AG04449 (cell line): ENCODE results near the gene PIGW.

Experiments
- CTCF ChIA-PET: fragments of 350-600 bp; formaldehyde crosslinking; extraction: SDS; loops from one replicate; lab custom pipeline; 2021; ENCODE audit warnings: antibody characterized with exemption; lab: Yijun Ruan, JAX
- POLR2A ChIA-PET: fragments of 400-600, 350-600 bp; formaldehyde crosslinking; extraction: SDS; loops from one replicate; lab custom pipeline; 2020; ENCODE audit warnings: antibody characterized with exemption, inconsistent platforms; lab: Yijun Ruan, JAX
- DNase-seq: peaks from one replicate; pipeline ENCODE4 v3.0.0-alpha.2; 2010; ENCODE audit warnings: low read depth, low spot score
- H3K4me3 ChIP-seq: 2 replicates; pipeline ENCODE4 v1.5.1; 2011; ENCODE audit warnings: low read depth, mild to moderate bottlenecking, control low read depth, low read length
- TF ChIP-seq, protein P1 (sequence below): IDR thresholded peaks from one replicate; pipeline ENCODE4 v1.5.1; 2011; ENCODE audit warnings: mild to moderate bottlenecking, moderate library complexity, low read length, control low read depth, inconsistent platforms; ENCODE audit not compliant: insufficient read depth; ENCODE audit errors: missing control alignments

Gene PIGW

DNA sequence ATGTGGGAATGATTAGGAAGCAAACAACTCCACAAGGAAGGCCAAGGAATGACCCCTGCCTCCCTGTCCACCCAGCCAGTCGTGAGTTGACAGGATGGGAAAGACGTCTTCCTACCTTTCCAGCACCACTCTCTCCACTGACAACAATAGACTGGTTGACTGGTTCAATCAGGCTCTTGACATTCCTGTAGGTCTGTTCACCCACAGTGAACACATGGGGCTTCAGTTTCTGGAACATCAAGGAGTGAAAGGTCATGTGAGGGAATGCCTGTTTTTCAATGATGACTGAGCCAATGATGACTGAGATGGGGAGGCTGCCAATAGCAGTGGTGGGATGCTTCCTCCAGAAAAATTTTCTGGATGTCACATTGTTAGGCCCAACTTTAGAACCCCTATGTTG lies 9.7 kb upstream of the PIGW start:
- POLR2A ChIA-PET = no interaction called here
- no peak for DNase-seq
- CTCF ChIA-PET = interaction anchor here (2.5 kb wide), 1 partner anchor 9 kb away, joined by 9 read pairs; the partner anchor contains the start of genes MYO19 and PIGW
- TF ChIP-seq, protein P1, sequence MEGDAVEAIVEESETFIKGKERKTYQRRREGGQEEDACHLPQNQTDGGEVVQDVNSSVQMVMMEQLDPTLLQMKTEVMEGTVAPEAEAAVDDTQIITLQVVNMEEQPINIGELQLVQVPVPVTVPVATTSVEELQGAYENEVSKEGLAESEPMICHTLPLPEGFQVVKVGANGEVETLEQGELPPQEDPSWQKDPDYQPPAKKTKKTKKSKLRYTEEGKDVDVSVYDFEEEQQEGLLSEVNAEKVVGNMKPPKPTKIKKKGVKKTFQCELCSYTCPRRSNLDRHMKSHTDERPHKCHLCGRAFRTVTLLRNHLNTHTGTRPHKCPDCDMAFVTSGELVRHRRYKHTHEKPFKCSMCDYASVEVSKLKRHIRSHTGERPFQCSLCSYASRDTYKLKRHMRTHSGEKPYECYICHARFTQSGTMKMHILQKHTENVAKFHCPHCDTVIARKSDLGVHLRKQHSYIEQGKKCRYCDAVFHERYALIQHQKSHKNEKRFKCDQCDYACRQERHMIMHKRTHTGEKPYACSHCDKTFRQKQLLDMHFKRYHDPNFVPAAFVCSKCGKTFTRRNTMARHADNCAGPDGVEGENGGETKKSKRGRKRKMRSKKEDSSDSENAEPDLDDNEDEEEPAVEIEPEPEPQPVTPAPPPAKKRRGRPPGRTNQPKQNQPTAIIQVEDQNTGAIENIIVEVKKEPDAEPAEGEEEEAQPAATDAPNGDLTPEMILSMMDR = no peak
- no peak overlapping the region for H3K4me3 ChIP-seq

GRCh38 chr17:36525888-36526287 lies 8.9 kb upstream of the PIGW start:
- TF ChIP-seq, protein P1 = no peak
- DNase-seq = no peak
- POLR2A ChIA-PET = no interaction called here
- CTCF ChIA-PET = interaction anchor here (1.0 kb wide), 1 partner anchor 11 kb away, joined by 3 read pairs; no protein-coding TSS in a partner anchor
- H3K4me3 ChIP-seq = no peak overlapping the region

- no peak for DNase-seq
- CTCF ChIA-PET = no interaction called here
- POLR2A ChIA-PET = no interaction called here
- no peak overlapping the region for H3K4me3 ChIP-seq
- TF ChIP-seq, protein P1 = no peak
These were observed 7.1 kb upstream of the PIGW start for GRCh38 chr17:36527621-36528250.

- H3K4me3 ChIP-seq = no peak overlapping the region
- ChIA-PET CTCF (no interaction called here), POLR2A (interaction anchor here (0.7 kb wide), 1 partner anchor 63 kb away, joined by 3 read pairs; no protein-coding TSS in a partner anchor)
- TF ChIP-seq, protein P1 = no peak
- no peak for DNase-seq
These were observed 5.7 kb upstream of the PIGW start for GRCh38 chr17:36529121-36529520.

DNA sequence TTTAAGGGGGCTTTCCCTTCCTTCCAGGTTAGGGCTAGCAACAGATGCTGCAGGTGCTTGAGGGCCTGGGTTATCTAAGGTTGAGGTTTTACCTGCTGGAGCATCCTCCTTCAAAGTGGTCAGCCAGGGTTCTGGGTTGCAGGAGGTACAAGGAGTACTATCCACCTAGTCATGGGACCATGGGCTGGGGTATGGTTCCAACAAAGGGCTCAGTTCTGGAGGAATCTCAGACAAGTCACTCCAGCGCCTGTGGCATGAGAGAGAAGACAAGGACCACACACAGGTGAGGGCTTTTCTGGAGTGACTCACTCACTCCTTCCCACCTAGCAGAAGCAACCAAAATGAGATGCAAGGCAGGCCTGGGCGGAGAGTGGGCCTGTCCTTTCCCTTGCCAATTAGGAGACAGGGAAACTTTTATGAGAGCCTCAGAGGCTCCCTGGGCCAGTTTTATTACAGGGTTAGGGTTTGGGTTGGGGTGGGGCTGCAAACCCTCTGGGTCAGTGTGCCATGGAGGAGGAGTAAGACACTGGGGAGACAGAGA lies 2.3 kb upstream of the PIGW start:
- no peak for DNase-seq
- TF ChIP-seq, protein P1 = no peak
- CTCF ChIA-PET = interaction anchor here (1.0 to 1.2 kb wide), 2 partner anchors 9 to 11 kb away, joined by 4 to 5 read pairs; no protein-coding TSS in a partner anchor
- POLR2A ChIA-PET = no interaction called here
- no peak overlapping the region for H3K4me3 ChIP-seq
